Left lung (tissue), 10 donors: ENCODE data around the gene RGS3. TPM values are rescaled to one million over a fixed set of nuclear protein-coding genes. Genes with fewer than 3 reads are reported as not detected.

Source experiments
- ATAC-seq: fragments of 200-7000 bp; cut with Tn5 transposase; one replicate; pipeline ENCODE4 v1.9.1; 2020; ENCODE audit warnings: moderate library complexity
- DNase-seq, 4 donors: peaks; one replicate each; pipeline ENCODE4 v3.0.0-alpha.2; 2013 to 2020
- H3K27ac ChIP-seq, 2 donors: fragments of 200-600 bp; sonication (generic) in 1 of 2; one replicate each; pipeline versions ENCODE4 v1.5.0 to v1.8.0; 2020 to 2021
- H3K27me3 ChIP-seq, 2 donors: fragments of 200-600 bp; sonication (generic) in 1 of 2; one replicate each; pipeline versions ENCODE4 v1.5.0 to v1.8.0; 2020 to 2021
- H3K36me3 ChIP-seq, 2 donors: fragments of 200-600 bp; sonication (generic) in 1 of 2; one replicate each; pipeline versions ENCODE4 v1.5.0 to v1.8.0; 2020 to 2021
- H3K4me1 ChIP-seq, 2 donors: fragments of 200-600 bp; one replicate each; pipeline ENCODE4 v1.8.0; 2021
- H3K4me3 ChIP-seq, 2 donors: fragments of 200-600 bp; sonication (generic) in 1 of 2; one replicate each; pipeline versions ENCODE4 v1.5.0 to v1.8.0; 2020 to 2021; ENCODE audit warnings: mild to moderate bottlenecking in 1 of 2
- H3K9me3 ChIP-seq, 2 donors: fragments of 200-600 bp; sonication (generic) in 1 of 2; one replicate each; pipeline versions ENCODE4 v1.5.0 to v1.8.0; 2020 to 2021
- CTCF ChIP-seq, 2 donors: fragments of 200-600 bp; sonication (generic) in 1 of 2; IDR thresholded peaks; one replicate each; pipeline versions ENCODE4 v1.5.0 to v1.8.0; 2021; ENCODE audit warnings: antibody characterized with exemption in 2 of 2
- intact Hi-C, 2 donors: fragments of 100-400 bp; cut with DNase I; formaldehyde crosslinking; loops; one replicate each; pipeline versions ENCODE4 v1.11.2 to v1.14.2; 2022
- polyA plus RNA-seq, 6 donors: library from polyadenylated mRNA; unstranded; fragments of 120-200 nt; gene quantifications; one replicate each; pipeline ENCODE4 v1.2.1, GENCODE V29; 2013; ENCODE audit not compliant: insufficient read length in 6 of 6
- total RNA-seq, 2 donors: library from RNA; stranded (reverse); fragmentation: NEBNext Ultra II Directional; extraction: Animal tissue kit (Norgen Biotek cat#: 25700); gene quantifications; one replicate each; pipeline ENCODE4 v1.2.1, GENCODE V29; 2021
- donor health status: DM: no; HTN: yes; CAD: no.
- donor health status: DM: no; HTN: no; CAD: no.

RGS3 gene
- total and polyA plus RNA-seq, 8 donors, result 69.6 to 96.9 (median 77.4) TPM

- no peak for ATAC-seq
- intact Hi-C loops, result loop anchor here in 1 of 2 donors (10.0 kb wide), 1 partner anchor 240 kb away; no protein-coding TSS in a partner anchor
- H3K4me1 ChIP-seq, result no peaks in the 10 kb centered on the region
- H3K36me3 ChIP-seq, result no peaks in the 10 kb centered on the region
- H3K27ac ChIP-seq, result no peak overlapping the region
- H3K9me3 ChIP-seq, result no peaks in the 10 kb centered on the region
- H3K27me3 ChIP-seq, result no peaks in the 10 kb centered on the region
- TF ChIP-seq CTCF (IDR thresholded peaks at IDR 0.05), result no peak
- H3K4me3 ChIP-seq, result no peak overlapping the region
- no peak for DNase-seq
Observed at GRCh38 chr9:113425072-113425471, 38.5 kb upstream of the RGS3 start.

GRCh38 chr9:113426701-113427100, 36.8 kb upstream of the RGS3 start:
- H3K4me1 ChIP-seq, result no peaks in the 10 kb centered on the region
- no peak overlapping the region for H3K27ac ChIP-seq

GRCh38 chr9:113427629-113428028, 35.9 kb upstream of the RGS3 start:
- Histone ChIP-seq H3K27me3 (no peaks in the 10 kb centered on the region), H3K4me3 (no peak overlapping the region), H3K36me3 (no peaks in the 10 kb centered on the region), H3K9me3 (no peaks in the 10 kb centered on the region), H3K27ac (no peak overlapping the region), H3K4me1 (no peaks in the 10 kb centered on the region)
- intact Hi-C loops, result loop anchor here in 1 of 2 donors (10.0 kb wide), 1 partner anchor 237 kb away; no protein-coding TSS in a partner anchor
- TF ChIP-seq CTCF (IDR thresholded peaks at IDR 0.05), result no peak
- ATAC-seq (no peak), DNase-seq (no peak)

More at GRCh38 chr9:113426701-113427100, 36.8 kb upstream of the RGS3 start:
- no peaks in the 10 kb centered on the region for H3K27me3 ChIP-seq
- no peak overlapping the region for H3K4me3 ChIP-seq
- no peak for TF ChIP-seq CTCF (IDR thresholded peaks at IDR 0.05)
- ATAC-seq (no peak), DNase-seq (no peak)
- no peaks in the 10 kb centered on the region for H3K9me3 ChIP-seq
- intact Hi-C loops, result loop anchor here in 1 of 2 donors (10.0 kb wide), 1 partner anchor 238 kb away; no protein-coding TSS in a partner anchor
- H3K36me3 ChIP-seq, result no peaks in the 10 kb centered on the region

- Histone ChIP-seq H3K4me3 (no peak overlapping the region), H3K36me3 (no peaks in the 10 kb centered on the region), H3K27ac (no peak overlapping the region), H3K4me1 (no peaks in the 10 kb centered on the region), H3K9me3 (no peaks in the 10 kb centered on the region), H3K27me3 (no peaks in the 10 kb centered on the region)
- intact Hi-C loops, result loop anchor here in 1 of 2 donors (10.0 kb wide), 1 partner anchor 237 kb away; no protein-coding TSS in a partner anchor
- no peak for TF ChIP-seq CTCF (IDR thresholded peaks at IDR 0.05)
- ATAC-seq (no peak), DNase-seq (no peak)
Observed at GRCh38 chr9:113428062-113428615, 35.4 kb upstream of the RGS3 start.

GRCh38 chr9:113431191-113431590, 32.3 kb upstream of the RGS3 start:
- ATAC-seq (no peak), DNase-seq (no peak)
- H3K27ac ChIP-seq, result no peak overlapping the region
- no peak overlapping the region for H3K4me3 ChIP-seq
- TF ChIP-seq CTCF (IDR thresholded peaks at IDR 0.05), result no peak
- H3K9me3 ChIP-seq, result no peaks in the 10 kb centered on the region
- no peaks in the 10 kb centered on the region for H3K27me3 ChIP-seq
- intact Hi-C loops, result no loop called here
- H3K4me1 ChIP-seq, result no peaks in the 10 kb centered on the region
- H3K36me3 ChIP-seq, result no peaks in the 10 kb centered on the region
